SK-N-SH treated with all-trans-retinoic acid at 6 μM for 48 hours (cell line): ENCODE measurements around the gene CBARP.

ENCODE experiments used
- ATAC-seq: fragments of 200-7000 bp; cut with Tn5 transposase; 3 replicates; pipeline ENCODE4 v1.9.1; 2020; ENCODE audit warnings: mild to moderate bottlenecking, moderate library complexity
- ARNTL ChIP-seq: fragments of 450-650 bp; formaldehyde crosslinking; IDR thresholded peaks from 2 replicates; pipeline ENCODE4 v1.5.0; 2020; ENCODE audit warnings: low read depth, mild to moderate bottlenecking, moderate library complexity, borderline replicate concordance
- BACH2 ChIP-seq: fragments of 250-450 bp; sonication (Bioruptor Pico); IDR thresholded peaks from 2 replicates; pipeline ENCODE4 v1.9.0; 2021; ENCODE audit warnings: mild to moderate bottlenecking, borderline replicate concordance
- CSDC2 ChIP-seq: fragments of 250-450 bp; sonication (Bioruptor Pico); IDR thresholded peaks from 2 replicates; pipeline ENCODE4 v1.5.0; 2020; ENCODE audit warnings: mild to moderate bottlenecking, moderate library complexity
- ESRRG ChIP-seq: fragments of 250-450 bp; sonication (Bioruptor Pico); IDR thresholded peaks from 2 replicates; pipeline ENCODE4 v1.6.1; 2021; ENCODE audit warnings: mild to moderate bottlenecking
- GLIS3 ChIP-seq: fragments of 250-450 bp; sonication (Bioruptor Pico); IDR thresholded peaks from 2 replicates; pipeline ENCODE4 v1.5.0; 2020; ENCODE audit warnings: mild to moderate bottlenecking, moderate library complexity
- ISL1 ChIP-seq: fragments of 250-450 bp; sonication (Bioruptor Pico); IDR thresholded peaks from 2 replicates; pipeline ENCODE4 v2.1.2; 2022; ENCODE audit warnings: mild to moderate bottlenecking, moderate library complexity
- OSR1 ChIP-seq: fragments of 250-450 bp; sonication (Bioruptor Pico); IDR thresholded peaks from 2 replicates; pipeline ENCODE4 v1.8.0; 2022; ENCODE audit warnings: moderate library complexity, mild to moderate bottlenecking, inconsistent platforms
- PPARA ChIP-seq: fragments of 250-450 bp; sonication (Bioruptor Pico); IDR thresholded peaks from 2 replicates; pipeline ENCODE4 v1.5.0; 2020; ENCODE audit warnings: mild to moderate bottlenecking, borderline replicate concordance
- RARB ChIP-seq: fragments of 250-450 bp; sonication (Bioruptor Pico); IDR thresholded peaks from 2 replicates; pipeline ENCODE4 v1.8.0; 2021; ENCODE audit warnings: mild to moderate bottlenecking, moderate library complexity
- SNAI2 ChIP-seq: fragments of 250-450 bp; sonication (Bioruptor Pico); IDR thresholded peaks from 2 replicates; pipeline ENCODE4 v1.5.0; 2020; ENCODE audit warnings: mild to moderate bottlenecking, moderate library complexity
- TCF4 ChIP-seq: fragments of 250-450 bp; sonication (Bioruptor Pico); IDR thresholded peaks from 2 replicates; pipeline ENCODE4 v1.8.0; 2021; ENCODE audit warnings: mild to moderate bottlenecking, moderate library complexity, borderline replicate concordance
- TOX ChIP-seq: fragments of 250-450 bp; sonication (Bioruptor Pico); IDR thresholded peaks from 2 replicates; pipeline ENCODE4 v1.8.0; 2021; ENCODE audit warnings: mild to moderate bottlenecking, moderate library complexity, borderline replicate concordance
- ZC3H10 ChIP-seq: fragments of 250-450 bp; sonication (Bioruptor Pico); IDR thresholded peaks from 2 replicates; pipeline ENCODE4 v1.5.1; 2021; ENCODE audit warnings: mild to moderate bottlenecking, moderate library complexity
- ZFP3 ChIP-seq: fragments of 250-450 bp; sonication (Bioruptor Pico); IDR thresholded peaks from 2 replicates; pipeline ENCODE4 v1.5.0; 2020; ENCODE audit warnings: mild to moderate bottlenecking, moderate library complexity
- ZFP30 ChIP-seq: fragments of 450-650 bp; formaldehyde crosslinking; IDR thresholded peaks from 2 replicates; pipeline ENCODE4 v1.5.0; 2022; ENCODE audit warnings: mild to moderate bottlenecking, moderate library complexity
- ZNF565 ChIP-seq: fragments of 450-650 bp; formaldehyde crosslinking; conservative IDR thresholded peaks from 2 replicates; pipeline ENCODE4 v1.5.0; 2020; ENCODE audit warnings: low read depth, mild to moderate bottlenecking, moderate library complexity
- ZNF70 ChIP-seq: fragments of 450-650 bp; formaldehyde crosslinking; IDR thresholded peaks from 2 replicates; pipeline ENCODE4 v1.5.0; 2020; ENCODE audit warnings: mild to moderate bottlenecking, moderate library complexity
- TF ChIP-seq, protein P1 (sequence below): fragments of 250-450 bp; sonication (Bioruptor Pico); IDR thresholded peaks from 2 replicates; pipeline ENCODE4 v1.8.0; 2020; ENCODE audit warnings: mild to moderate bottlenecking, moderate library complexity, borderline replicate concordance
- TF ChIP-seq, protein P2 (sequence below): fragments of 250-450 bp; sonication (Bioruptor Pico); IDR thresholded peaks from 2 replicates; pipeline ENCODE4 v1.5.0; 2020; ENCODE audit warnings: mild to moderate bottlenecking, moderate library complexity
- TF ChIP-seq, protein P3 (sequence below): fragments of 250-450 bp; sonication (Bioruptor Pico); IDR thresholded peaks from 2 replicates; pipeline ENCODE4 v1.5.1; 2021; ENCODE audit warnings: mild to moderate bottlenecking, moderate library complexity
- TF ChIP-seq, protein P4 (sequence below): fragments of 250-450 bp; sonication (Bioruptor Pico); IDR thresholded peaks from 2 replicates; pipeline ENCODE4 v1.8.0; 2021; ENCODE audit warnings: low read depth, mild to moderate bottlenecking, moderate library complexity, borderline replicate concordance

Gene CBARP

DNA sequence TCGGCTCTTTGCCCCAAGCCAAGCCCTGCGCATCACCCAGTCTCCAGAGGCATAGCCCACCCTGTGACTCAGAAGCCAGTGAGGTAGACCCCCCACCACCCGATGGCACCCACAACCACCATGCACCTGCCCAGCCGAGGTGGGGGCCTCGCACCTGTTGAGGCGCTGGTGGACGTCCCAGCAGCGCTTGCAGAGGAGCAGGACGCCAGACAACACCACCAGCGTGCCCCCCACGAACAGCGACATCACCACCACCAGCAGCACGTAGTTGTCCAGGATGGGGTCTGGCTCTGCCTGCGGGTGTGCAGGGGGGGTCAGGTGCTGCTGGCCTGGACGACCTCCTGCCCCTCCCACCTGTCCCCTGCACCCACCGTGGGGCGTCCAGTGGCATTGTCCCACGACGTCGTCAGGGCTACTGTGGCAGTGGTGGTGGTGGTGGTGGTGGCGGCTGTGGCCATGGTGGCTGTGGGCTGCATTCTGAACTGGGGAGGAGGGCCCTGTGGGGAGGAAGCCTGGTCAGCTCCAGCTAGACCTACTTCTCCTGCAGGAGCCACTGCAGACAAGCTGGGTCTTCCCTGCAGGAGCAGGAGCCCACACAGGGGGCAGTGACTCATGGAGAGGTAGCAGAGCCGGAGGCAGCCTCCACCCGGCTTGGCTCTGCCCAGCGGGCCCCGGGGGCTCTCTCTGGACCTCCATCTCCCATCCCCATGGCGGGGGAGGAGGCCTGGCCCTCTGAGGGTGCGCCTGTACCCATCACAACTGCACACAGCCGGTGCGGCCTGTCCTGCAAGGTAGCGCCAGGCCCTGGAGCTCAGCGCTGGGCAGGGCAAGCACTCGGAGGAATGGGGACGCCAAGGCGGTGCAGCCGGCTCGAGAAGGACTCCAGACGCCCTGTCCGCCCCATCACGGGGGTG lies 1.9 kb downstream of the CBARP start (continued):
- TF ChIP-seq, protein P1, sequence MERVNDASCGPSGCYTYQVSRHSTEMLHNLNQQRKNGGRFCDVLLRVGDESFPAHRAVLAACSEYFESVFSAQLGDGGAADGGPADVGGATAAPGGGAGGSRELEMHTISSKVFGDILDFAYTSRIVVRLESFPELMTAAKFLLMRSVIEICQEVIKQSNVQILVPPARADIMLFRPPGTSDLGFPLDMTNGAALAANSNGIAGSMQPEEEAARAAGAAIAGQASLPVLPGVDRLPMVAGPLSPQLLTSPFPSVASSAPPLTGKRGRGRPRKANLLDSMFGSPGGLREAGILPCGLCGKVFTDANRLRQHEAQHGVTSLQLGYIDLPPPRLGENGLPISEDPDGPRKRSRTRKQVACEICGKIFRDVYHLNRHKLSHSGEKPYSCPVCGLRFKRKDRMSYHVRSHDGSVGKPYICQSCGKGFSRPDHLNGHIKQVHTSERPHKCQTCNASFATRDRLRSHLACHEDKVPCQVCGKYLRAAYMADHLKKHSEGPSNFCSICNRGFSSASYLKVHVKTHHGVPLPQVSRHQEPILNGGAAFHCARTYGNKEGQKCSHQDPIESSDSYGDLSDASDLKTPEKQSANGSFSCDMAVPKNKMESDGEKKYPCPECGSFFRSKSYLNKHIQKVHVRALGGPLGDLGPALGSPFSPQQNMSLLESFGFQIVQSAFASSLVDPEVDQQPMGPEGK (CRISPR knock-in tag), result no peak
- no peak for TF ChIP-seq BACH2
- TF ChIP-seq ESRRG (CRISPR knock-in tag), result no peak
- no peak for TF ChIP-seq ARNTL (CRISPR knock-in tag)
- TF ChIP-seq, protein P2, sequence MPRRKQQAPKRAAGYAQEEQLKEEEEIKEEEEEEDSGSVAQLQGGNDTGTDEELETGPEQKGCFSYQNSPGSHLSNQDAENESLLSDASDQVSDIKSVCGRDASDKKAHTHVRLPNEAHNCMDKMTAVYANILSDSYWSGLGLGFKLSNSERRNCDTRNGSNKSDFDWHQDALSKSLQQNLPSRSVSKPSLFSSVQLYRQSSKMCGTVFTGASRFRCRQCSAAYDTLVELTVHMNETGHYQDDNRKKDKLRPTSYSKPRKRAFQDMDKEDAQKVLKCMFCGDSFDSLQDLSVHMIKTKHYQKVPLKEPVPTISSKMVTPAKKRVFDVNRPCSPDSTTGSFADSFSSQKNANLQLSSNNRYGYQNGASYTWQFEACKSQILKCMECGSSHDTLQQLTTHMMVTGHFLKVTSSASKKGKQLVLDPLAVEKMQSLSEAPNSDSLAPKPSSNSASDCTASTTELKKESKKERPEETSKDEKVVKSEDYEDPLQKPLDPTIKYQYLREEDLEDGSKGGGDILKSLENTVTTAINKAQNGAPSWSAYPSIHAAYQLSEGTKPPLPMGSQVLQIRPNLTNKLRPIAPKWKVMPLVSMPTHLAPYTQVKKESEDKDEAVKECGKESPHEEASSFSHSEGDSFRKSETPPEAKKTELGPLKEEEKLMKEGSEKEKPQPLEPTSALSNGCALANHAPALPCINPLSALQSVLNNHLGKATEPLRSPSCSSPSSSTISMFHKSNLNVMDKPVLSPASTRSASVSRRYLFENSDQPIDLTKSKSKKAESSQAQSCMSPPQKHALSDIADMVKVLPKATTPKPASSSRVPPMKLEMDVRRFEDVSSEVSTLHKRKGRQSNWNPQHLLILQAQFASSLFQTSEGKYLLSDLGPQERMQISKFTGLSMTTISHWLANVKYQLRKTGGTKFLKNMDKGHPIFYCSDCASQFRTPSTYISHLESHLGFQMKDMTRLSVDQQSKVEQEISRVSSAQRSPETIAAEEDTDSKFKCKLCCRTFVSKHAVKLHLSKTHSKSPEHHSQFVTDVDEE, result no peak
- TF ChIP-seq OSR1, result no peak

DNA sequence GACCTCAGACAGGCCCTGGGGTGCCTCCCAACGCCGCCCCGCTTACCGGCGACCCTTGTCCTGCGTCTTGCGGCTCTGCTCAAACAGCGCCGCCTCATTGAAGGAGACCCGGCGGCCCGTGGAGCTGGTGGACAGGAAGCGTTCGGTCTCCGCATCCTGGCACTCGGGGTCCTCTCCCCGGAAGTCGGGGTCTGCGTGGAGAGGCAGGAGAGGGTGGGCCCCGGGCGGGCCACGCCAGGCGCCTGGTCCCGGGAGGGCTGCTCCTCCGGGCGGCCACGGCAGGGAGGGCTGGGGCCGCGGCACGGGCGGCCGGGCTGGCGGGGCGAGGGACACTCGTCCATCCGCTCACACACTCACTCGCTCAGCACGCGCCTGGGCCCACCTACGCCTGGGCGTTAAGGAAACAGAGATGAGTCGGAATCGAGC lies 2.8 kb downstream of the CBARP start:
- no peak for ATAC-seq
- no peak for TF ChIP-seq TOX (CRISPR knock-in tag)
- TF ChIP-seq TCF4, result no peak
- no peak for TF ChIP-seq OSR1
- TF ChIP-seq ESRRG (CRISPR knock-in tag), result no peak
- no peak for TF ChIP-seq GLIS3
- TF ChIP-seq, protein P3, sequence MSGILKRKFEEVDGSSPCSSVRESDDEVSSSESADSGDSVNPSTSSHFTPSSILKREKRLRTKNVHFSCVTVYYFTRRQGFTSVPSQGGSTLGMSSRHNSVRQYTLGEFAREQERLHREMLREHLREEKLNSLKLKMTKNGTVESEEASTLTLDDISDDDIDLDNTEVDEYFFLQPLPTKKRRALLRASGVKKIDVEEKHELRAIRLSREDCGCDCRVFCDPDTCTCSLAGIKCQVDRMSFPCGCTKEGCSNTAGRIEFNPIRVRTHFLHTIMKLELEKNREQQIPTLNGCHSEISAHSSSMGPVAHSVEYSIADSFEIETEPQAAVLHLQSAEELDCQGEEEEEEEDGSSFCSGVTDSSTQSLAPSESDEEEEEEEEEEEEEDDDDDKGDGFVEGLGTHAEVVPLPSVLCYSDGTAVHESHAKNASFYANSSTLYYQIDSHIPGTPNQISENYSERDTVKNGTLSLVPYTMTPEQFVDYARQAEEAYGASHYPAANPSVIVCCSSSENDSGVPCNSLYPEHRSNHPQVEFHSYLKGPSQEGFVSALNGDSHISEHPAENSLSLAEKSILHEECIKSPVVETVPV, result no peak
- no peak for TF ChIP-seq ZC3H10 (CRISPR knock-in tag)
- TF ChIP-seq ARNTL (CRISPR knock-in tag), result no peak
- TF ChIP-seq CSDC2, result no peak
- no peak for TF ChIP-seq ZFP3 (CRISPR knock-in tag)
- no peak for TF ChIP-seq PPARA
- no peak for TF ChIP-seq SNAI2
- TF ChIP-seq BACH2, result no peak
- no peak for TF ChIP-seq ZNF70 (CRISPR knock-in tag)
- no peak for TF ChIP-seq ISL1 (CRISPR knock-in tag)
- TF ChIP-seq, protein P4, sequence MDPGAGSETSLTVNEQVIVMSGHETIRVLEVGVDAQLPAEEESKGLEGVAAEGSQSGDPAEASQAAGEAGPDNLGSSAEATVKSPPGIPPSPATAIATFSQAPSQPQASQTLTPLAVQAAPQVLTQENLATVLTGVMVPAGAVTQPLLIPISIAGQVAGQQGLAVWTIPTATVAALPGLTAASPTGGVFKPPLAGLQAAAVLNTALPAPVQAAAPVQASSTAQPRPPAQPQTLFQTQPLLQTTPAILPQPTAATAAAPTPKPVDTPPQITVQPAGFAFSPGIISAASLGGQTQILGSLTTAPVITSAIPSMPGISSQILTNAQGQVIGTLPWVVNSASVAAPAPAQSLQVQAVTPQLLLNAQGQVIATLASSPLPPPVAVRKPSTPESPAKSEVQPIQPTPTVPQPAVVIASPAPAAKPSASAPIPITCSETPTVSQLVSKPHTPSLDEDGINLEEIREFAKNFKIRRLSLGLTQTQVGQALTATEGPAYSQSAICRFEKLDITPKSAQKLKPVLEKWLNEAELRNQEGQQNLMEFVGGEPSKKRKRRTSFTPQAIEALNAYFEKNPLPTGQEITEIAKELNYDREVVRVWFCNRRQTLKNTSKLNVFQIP, result no peak
- no peak for TF ChIP-seq ZFP30 (CRISPR knock-in tag)

DNA sequence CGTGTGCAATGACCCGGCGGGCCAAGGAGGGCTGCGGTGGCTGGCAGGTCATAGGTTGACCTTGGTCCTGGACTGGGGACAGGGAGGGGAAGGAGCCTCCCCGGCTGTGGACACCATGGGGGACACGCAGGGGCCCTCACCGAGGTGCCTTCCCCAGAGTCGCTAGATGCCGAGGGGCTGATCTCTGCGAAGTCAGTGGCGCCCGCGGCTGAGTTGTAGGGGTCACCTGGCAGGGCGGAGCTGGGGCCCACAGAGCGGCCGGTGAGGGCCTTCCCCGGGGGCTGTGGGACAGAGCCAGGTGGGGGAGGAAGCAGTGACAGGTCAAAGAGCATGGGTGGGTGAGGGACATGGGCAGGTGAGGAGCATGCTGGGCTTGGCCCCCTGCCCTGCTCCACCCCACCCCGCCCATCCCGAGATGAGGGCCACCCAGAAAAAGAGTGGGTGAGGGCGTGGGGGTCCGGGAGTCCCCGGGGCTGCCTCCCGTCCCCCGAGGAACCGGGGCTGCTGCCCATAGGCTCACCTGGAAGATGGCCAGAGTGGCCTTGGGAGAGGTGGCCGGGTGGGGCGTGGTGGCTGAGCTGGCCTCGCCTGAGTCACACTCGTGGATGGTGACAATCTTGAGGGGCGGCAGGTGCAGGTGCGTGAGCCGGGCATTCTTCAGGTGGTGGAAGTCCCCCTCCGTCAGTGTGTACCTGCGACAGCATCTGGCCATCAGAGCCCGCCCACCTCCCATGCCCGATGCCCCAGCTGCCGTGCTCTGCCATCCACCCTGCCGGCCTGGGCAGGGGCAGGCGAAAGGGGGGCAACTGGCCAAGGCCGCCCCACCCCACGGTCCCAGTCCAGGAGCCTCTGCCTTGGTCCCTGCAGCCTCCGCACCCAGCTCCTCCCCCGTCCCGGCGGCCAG lies 3.5 kb downstream of the CBARP start:
- ATAC-seq, result no peak
- TF ChIP-seq TOX (CRISPR knock-in tag) (no peak), ZC3H10 (CRISPR knock-in tag) (no peak), RARB (CRISPR knock-in tag) (no peak), GLIS3 (no peak), ESRRG (CRISPR knock-in tag) (no peak), ISL1 (CRISPR knock-in tag) (no peak), ZFP30 (CRISPR knock-in tag) (no peak), ZNF565 (no peak), BACH2 (no peak), ZFP3 (CRISPR knock-in tag) (no peak)
- TF ChIP-seq, protein P1 (CRISPR knock-in tag), result no peak
